NT2/D1 (cell line): Measurements from ENCODE around the gene CLK1.

ENCODE experiments used
- YY1 ChIP-seq: IDR thresholded peaks from 2 replicates; pipeline ENCODE4 v1.6.1; 2011; ENCODE audit not compliant: insufficient read length, insufficient read depth
- ZNF274 ChIP-seq: IDR thresholded peaks from 2 replicates; pipeline ENCODE4 v1.6.1; 2011; ENCODE audit warnings: mild to moderate bottlenecking, low read depth, low read length

DNA sequence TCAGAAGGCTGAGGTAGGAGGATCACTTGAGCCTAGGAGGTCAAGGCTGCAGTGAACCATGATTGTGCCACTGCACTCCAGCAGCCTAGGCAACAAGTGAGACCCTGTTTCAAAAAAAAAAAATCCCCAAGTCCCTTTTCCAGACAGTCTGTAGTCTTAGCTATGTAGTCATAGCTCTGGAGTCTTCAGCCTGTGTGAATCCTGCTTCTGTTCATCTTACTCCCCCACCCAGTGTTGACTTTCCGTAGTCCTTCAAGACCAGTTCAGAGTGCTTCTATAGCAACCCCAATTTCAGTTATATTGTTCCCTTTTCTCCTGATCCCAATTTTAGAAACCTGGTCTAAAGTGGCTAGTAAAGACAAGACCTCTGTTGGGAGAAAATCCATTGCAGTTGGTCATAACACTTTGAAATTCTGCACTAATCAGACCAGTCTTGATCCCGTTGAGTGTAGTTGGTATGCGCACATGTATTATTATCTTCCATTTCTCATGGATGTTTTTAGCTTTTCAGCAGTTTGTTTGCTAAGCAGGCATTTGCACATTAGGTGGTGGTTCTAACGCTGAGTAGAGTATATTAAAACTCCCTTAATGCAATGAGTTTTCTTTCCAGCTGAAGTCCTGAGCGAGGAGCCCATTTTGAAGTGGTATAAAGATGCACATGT, 43.8 kb downstream of the CLK1 start:
- TF ChIP-seq ZNF274: no peak
- TF ChIP-seq YY1: no peak
